ENCODE results near the gene PCDH9.
A peak's percentile ranks its signal among the peaks of the same experiment; 100 is the strongest.

Gene PCDH9

GRCh38 chr13:67227131-67227983 is 2.8 kb downstream of the PCDH9 start:
- peak in 5 of 42 donors; percentile 8 to 41 (median 21) for DNase-seq
- intact Hi-C loops (cut with DNase I): loop anchor here (10.0 kb wide), 4 partner anchors 83 to 543 kb away; no protein-coding TSS in a partner anchor

GRCh38 chr13:67226696-67227095 is 3.4 kb downstream of the PCDH9 start:
- DNase-seq: peak in 1 of 42 donors; percentile 41
- intact Hi-C loops (cut with DNase I): loop anchor here (10.0 kb wide), 4 partner anchors 82 to 542 kb away; no protein-coding TSS in a partner anchor

- DNase-seq: peak in 8 of 42 donors; percentile 4 to 47 (median 28)
- intact Hi-C loops (cut with DNase I): loop anchor here (10.0 kb wide), 4 partner anchors 81 to 541 kb away; no protein-coding TSS in a partner anchor
These were observed 4.6 kb downstream of the PCDH9 start for GRCh38 chr13:67225252-67226159.

GRCh38 chr13:67224148-67224846 is 5.8 kb downstream of the PCDH9 start:
- intact Hi-C loops (cut with DNase I): loop anchor here (10.0 kb wide), 4 partner anchors 79 to 539 kb away; no protein-coding TSS in a partner anchor
- DNase-seq: peak; percentile 70 to 95 (median 86)

- intact Hi-C loops (cut with DNase I): loop anchor here (10.0 kb wide), 4 partner anchors 79 to 539 kb away; no protein-coding TSS in a partner anchor
- no peak for DNase-seq
These were observed 6.4 kb downstream of the PCDH9 start for GRCh38 chr13:67223742-67224141.

GRCh38 chr13:67223024-67223423 is 7.1 kb downstream of the PCDH9 start:
- intact Hi-C loops (cut with DNase I): loop anchor here (10.0 kb wide), 4 partner anchors 78 to 538 kb away; no protein-coding TSS in a partner anchor
- DNase-seq: no peak

- intact Hi-C loops (cut with DNase I): loop anchor here (10.0 kb wide), 4 partner anchors 77 to 537 kb away; no protein-coding TSS in a partner anchor
These were observed 8.4 kb downstream of the PCDH9 start for GRCh38 chr13:67221630-67222226.

GRCh38 chr13:67219113-67219512 is 11.0 kb downstream of the PCDH9 start:
- DNase-seq: no peak
- intact Hi-C loops (cut with DNase I): no loop called here

More at GRCh38 chr13:67221630-67222226, 8.4 kb downstream of the PCDH9 start:
- DNase-seq: peak in 1 of 42 donors; percentile 42

- DNase-seq: no peak
- intact Hi-C loops (cut with DNase I): no loop called here
These were observed 12.3 kb downstream of the PCDH9 start for GRCh38 chr13:67217880-67218279.

GRCh38 chr13:67216864-67217263 is 13.3 kb downstream of the PCDH9 start:
- intact Hi-C loops (cut with DNase I): no loop called here

GRCh38 chr13:67210208-67210607 is 19.9 kb downstream of the PCDH9 start:
- intact Hi-C loops (cut with DNase I): no loop called here
- no peak for DNase-seq

More at GRCh38 chr13:67216864-67217263, 13.3 kb downstream of the PCDH9 start:
- no peak for DNase-seq

- intact Hi-C loops (cut with DNase I): no loop called here
- no peak for DNase-seq
These were observed 21.6 kb downstream of the PCDH9 start for GRCh38 chr13:67208552-67208951.

GRCh38 chr13:67204764-67205163 is 25.4 kb downstream of the PCDH9 start:
- no peak for DNase-seq
- intact Hi-C loops (cut with DNase I): no loop called here

- intact Hi-C loops (cut with DNase I): no loop called here
These were observed 29.5 kb downstream of the PCDH9 start for GRCh38 chr13:67200605-67201004.

GRCh38 chr13:67200183-67200582 is 30.0 kb downstream of the PCDH9 start:
- intact Hi-C loops (cut with DNase I): no loop called here
- DNase-seq: no peak

More at GRCh38 chr13:67200605-67201004, 29.5 kb downstream of the PCDH9 start:
- DNase-seq: no peak

- no peak for DNase-seq
- intact Hi-C loops (cut with DNase I): no loop called here
These were observed 32.4 kb downstream of the PCDH9 start for GRCh38 chr13:67197704-67198103.

- intact Hi-C loops (cut with DNase I): no loop called here
- no peak for DNase-seq
These were observed 36.2 kb downstream of the PCDH9 start for GRCh38 chr13:67193979-67194378.

GRCh38 chr13:67192751-67193150 is 37.4 kb downstream of the PCDH9 start:
- DNase-seq: no peak
- intact Hi-C loops (cut with DNase I): no loop called here

All from head of caudate nucleus (tissue), 42 donors.